ENCODE measurements around the gene AMACR. TPM values are rescaled to one million over a fixed set of nuclear protein-coding genes. Genes with fewer than 3 reads are reported as not detected.

Gene AMACR
- total RNA-seq, 1 donor from 2014 or later: 30.7 TPM

- H3K4me1 Mint-ChIP-seq (ENCODE audit: unreplicated experiment): peaks cover 38% of the 10 kb centered on the region
Measured at GRCh38 chr5:34007201-34007620, 639 bp downstream of the AMACR start.

GRCh38 chr5:34005681-34006080, 2.2 kb downstream of the AMACR start:
- H3K36me3 Mint-ChIP-seq: peaks cover 14% of the 10 kb centered on the region
- peaks cover 4% of the 10 kb centered on the region for H3K9me3 Mint-ChIP-seq
- H3K27ac Mint-ChIP-seq: no peak overlapping the region
- H3K4me1 Mint-ChIP-seq (ENCODE audit: unreplicated experiment): peaks cover 49% of the 10 kb centered on the region
- H3K27me3 Mint-ChIP-seq: no peaks in the 10 kb centered on the region
- DNase-seq (ENCODE audit: extremely low spot score, unreplicated experiment): no peak
- H3K4me3 Mint-ChIP-seq: peak overlapping the region; percentile 69
- TF ChIP-seq CTCF (conservative IDR thresholded peaks at IDR 0.05): no peak

More at GRCh38 chr5:34007201-34007620, 639 bp downstream of the AMACR start:
- Mint-ChIP-seq H3K4me3 (peak overlapping the region; percentile 95), H3K36me3 (peaks cover 11% of the 10 kb centered on the region), H3K27me3 (no peaks in the 10 kb centered on the region), H3K27ac (peak overlapping the region; percentile 95), H3K9me3 (peaks cover 4% of the 10 kb centered on the region)
- no peak for DNase-seq (ENCODE audit: extremely low spot score, unreplicated experiment)
- TF ChIP-seq CTCF (conservative IDR thresholded peaks at IDR 0.05): no peak

- Mint-ChIP-seq H3K4me3 (no peak overlapping the region), H3K4me1 (ENCODE audit: unreplicated experiment) (peaks cover 44% of the 10 kb centered on the region), H3K27ac (no peak overlapping the region), H3K36me3 (peaks cover 14% of the 10 kb centered on the region), H3K27me3 (no peaks in the 10 kb centered on the region), H3K9me3 (no peaks in the 10 kb centered on the region)
- DNase-seq (ENCODE audit: extremely low spot score, unreplicated experiment): no peak
- no peak for TF ChIP-seq CTCF (conservative IDR thresholded peaks at IDR 0.05)
Measured at GRCh38 chr5:34005211-34005610, 2.6 kb downstream of the AMACR start.

- Mint-ChIP-seq H3K4me1 (ENCODE audit: unreplicated experiment) (peaks cover 33% of the 10 kb centered on the region), H3K36me3 (peaks cover 14% of the 10 kb centered on the region), H3K27me3 (no peaks in the 10 kb centered on the region), H3K27ac (no peak overlapping the region), H3K9me3 (no peaks in the 10 kb centered on the region), H3K4me3 (no peak overlapping the region)
- TF ChIP-seq CTCF (conservative IDR thresholded peaks at IDR 0.05): no peak
- DNase-seq (ENCODE audit: extremely low spot score, unreplicated experiment): no peak
Measured at GRCh38 chr5:34003941-34004340, 3.9 kb downstream of the AMACR start.

GRCh38 chr5:34002629-34003328, 5.1 kb downstream of the AMACR start:
- TF ChIP-seq CTCF (conservative IDR thresholded peaks at IDR 0.05): no peak
- Mint-ChIP-seq H3K4me1 (ENCODE audit: unreplicated experiment) (peaks cover 33% of the 10 kb centered on the region), H3K4me3 (no peak overlapping the region), H3K27me3 (no peaks in the 10 kb centered on the region), H3K27ac (peak overlapping the region; percentile 37), H3K36me3 (peaks cover 14% of the 10 kb centered on the region), H3K9me3 (no peaks in the 10 kb centered on the region)
- DNase-seq (ENCODE audit: extremely low spot score, unreplicated experiment): no peak

Measured in type B pancreatic cell (in vitro differentiated cells).